DMS79 treated with DMSO at 0.1 percent for 48 hours (cell line): ENCODE measurements around the gene RPL29.

ENCODE experiments used
- DNase-seq: peaks from one replicate; lab custom pipeline; 2025; lab: John Stamatoyannopoulos, UW

The RPL29 gene

DNA sequence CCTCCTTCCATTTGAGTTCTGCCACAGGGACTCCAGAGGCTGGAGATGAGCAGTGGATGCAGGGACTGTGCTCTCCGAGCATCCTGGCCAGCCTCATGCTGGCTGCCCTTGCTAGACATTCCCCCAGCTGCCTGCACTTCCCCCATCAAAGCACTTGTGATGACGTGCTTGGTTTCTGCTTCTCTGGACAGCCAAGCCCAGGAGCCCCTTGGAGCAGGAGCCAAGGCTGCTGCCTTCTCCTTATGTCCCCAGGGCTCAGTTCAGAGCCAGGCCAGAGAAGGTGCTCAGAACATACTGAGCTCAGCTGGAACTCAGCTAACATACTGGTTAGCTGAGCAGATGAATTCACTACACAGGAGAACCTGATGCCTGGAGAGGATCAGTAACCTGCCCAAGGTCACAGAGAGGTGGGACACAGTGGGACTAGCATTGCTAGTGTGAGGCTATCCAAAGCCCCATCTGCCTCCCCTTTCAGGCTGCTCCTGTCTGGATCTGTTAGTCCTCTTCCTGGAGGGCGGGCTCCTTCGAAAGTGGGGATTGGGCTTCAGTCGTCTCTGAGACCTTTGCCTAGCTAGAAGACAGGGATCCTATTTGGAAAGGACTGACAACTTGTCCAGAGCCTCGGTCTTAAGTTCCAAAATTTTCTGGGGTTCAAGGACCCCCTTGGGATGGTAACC is 32.7 kb downstream of the RPL29 start:
- DNase-seq, result no peak

DNA sequence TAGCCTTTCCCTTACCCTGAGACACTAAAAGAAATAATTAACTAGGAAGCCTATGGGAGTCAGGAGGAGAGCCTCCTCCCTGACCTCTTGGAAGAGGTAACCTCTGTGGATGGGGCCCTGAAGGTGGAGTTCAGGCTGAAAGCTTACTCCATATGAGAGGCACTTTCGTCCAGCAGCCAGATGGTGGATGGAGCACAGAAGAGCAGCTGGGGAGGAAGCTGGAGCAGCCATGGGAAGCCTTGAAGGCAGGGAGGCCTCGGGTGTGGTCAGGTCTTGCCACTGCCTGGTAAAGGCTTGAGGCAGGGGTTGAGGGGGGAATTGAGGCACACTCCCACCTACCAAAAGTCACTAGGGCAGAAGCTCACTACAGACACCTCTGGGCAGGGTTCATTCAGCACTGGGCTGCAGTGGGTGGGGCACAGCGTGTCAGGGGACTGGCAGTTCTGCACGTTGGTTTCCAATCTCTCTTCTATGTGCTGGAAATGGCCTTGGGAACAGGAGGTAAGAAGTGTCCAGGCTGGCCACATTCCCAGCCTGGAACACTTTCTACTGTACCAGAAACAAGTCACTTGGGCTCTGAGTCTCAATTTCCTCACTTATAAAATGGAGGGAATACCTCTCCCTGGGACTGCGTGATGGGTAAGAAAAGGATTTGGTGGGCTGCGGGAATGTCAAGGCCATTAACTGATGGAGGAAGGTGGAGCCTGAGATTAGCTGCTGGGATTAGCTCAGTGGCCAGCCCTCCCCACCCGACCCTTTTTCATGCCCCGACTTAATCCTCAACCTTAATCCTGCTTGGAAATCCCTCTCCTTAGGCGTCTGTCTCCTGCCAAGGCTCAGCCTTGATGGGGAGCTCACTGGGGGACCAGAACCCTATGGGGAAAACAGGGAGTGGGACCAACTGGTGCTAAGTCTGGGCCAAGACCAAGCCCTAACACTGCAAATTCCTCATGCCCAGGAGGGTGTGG is 33.8 kb downstream of the RPL29 start:
- DNase-seq, result no peak

DNA sequence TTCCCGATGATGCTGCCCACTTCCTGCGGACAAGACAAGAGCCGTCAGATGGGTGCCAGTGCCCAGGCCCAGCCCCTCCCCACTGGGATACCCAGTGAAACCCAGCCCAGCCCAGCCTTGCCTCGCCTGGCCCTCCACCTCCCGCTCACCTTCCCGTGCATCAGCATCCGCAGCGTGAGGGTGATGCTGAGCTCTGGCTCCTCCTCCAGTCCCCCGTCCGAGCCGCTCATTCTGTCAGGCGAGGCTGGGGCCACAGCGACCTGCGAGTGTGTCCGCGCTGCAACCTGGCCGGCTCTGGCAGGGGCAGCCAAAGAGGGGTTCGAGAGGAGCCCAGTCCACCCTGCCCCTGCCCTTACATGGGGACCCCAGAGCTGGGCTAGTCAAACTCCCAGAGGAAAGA is 34.7 kb downstream of the RPL29 start:
- no peak for DNase-seq

GRCh38 chr3:51960386-51960785 is 35.3 kb downstream of the RPL29 start:
- DNase-seq, result no peak

DNA sequence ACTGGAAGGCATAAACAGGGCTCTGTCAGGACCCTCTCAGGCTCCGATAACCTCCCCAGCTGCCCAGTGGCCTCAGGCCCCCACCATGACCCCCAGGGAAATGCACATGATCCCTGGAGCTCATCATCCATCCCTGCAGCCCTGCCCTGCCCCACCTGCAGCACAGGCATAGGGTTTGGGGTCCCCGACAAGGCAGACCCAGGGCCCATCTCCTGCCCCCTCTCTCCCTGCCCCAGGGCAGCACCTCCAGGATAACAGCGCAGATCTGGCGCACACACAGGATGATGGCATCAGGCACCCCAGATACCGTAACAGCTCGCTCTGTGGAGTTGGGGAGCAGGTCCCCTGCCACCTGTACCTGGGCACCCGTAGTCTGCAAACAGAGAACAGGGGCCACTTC is 36.0 kb downstream of the RPL29 start:
- no peak for DNase-seq

GRCh38 chr3:51958603-51959521 is 36.8 kb downstream of the RPL29 start:
- DNase-seq, result no peak

DNA sequence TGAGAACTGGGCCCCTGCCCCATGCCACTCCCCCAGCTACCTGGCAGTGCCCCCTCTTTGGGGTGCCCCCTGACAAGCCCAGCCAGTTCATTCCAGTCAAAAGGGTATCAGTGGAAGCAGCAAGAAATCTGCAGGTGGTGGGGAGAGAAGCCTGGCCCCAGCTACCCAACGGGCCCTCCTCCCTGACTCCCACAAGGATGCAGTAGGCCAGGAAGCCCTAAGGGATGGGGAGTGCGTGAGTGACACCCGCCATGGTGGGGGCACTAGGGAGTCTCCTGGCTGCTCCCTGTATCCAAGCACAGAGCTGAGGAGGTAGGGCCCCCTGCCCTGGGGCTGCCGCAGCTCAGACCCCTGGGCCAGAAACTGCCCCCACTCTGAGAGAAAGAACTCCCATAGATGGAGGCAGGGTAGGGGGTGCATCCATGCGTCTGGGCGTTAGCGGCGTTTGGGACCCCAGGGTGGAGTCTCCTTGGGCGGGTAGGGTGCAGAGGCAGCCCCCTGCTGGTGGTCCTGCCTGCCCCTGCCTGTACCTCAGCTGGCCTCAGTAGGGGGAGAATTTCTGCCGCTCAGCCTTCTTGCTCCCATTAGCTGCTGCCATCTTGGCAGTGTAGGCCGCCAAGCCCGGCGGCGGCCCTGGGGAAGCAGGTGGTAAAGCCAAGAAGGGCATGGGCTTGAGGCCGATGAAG is 38.0 kb downstream of the RPL29 start:
- no peak for DNase-seq

DNA sequence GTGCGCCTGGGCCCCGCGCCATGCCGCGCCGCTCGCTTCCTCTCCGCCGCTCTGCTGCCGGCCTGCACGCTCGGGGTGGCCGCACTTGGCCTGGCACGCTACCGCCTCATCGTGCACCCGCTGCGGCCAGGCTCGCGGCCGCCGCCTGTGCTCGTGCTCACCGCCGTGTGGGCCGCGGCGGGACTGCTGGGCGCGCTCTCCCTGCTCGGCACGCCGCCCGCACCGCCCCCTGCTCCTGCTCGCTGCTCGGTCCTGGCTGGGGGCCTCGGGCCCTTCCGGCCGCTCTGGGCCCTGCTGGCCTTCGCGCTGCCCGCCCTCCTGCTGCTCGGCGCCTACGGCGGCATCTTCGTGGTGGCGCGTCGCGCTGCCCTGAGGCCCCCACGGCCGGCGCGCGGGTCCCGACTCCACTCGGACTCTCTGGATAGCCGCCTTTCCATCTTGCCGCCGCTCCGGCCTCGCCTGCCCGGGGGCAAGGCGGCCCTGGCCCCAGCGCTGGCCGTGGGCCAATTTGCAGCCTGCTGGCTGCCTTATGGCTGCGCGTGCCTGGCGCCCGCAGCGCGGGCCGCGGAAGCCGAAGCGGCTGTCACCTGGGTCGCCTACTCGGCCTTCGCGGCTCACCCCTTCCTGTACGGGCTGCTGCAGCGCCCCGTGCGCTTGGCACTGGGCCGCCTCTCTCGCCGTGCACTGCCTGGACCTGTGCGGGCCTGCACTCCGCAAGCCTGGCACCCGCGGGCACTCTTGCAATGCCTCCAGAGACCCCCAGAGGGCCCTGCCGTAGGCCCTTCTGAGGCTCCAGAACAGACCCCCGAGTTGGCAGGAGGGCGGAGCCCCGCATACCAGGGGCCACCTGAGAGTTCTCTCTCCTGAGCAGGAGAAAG is 39.6 kb downstream of the RPL29 start:
- DNase-seq, result no peak

GRCh38 chr3:51955175-51955892 is 40.4 kb downstream of the RPL29 start, which contains the start of gene GPR62:
Gene GPR62, plus strand, starts transcription at chr3:51955381. Its CDS starts 272 bp downstream, at chr3:51955653.
- no peak for DNase-seq

- no peak for DNase-seq
These were observed 41.0 kb downstream of the RPL29 start for GRCh38 chr3:51954713-51955112.

DNA sequence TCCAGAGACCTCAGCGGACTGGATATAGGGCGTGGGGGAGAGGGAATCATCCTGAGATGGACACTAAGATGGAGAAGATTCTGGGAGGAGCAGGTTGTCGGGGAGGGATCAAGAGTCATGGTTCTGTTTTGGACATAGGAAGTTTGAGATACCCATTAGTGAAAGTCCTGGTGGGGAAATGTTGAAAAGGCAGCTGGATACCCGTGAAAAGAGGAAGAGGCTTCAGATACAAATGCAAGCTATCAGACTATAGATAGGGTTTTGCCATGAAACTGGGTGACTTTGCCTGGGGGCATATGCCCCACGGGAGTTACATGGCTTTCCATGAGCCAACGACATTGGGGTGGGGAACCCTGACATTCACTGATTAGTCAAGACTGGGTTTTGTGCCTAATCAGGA is 41.6 kb downstream of the RPL29 start:
- no peak for DNase-seq

DNA sequence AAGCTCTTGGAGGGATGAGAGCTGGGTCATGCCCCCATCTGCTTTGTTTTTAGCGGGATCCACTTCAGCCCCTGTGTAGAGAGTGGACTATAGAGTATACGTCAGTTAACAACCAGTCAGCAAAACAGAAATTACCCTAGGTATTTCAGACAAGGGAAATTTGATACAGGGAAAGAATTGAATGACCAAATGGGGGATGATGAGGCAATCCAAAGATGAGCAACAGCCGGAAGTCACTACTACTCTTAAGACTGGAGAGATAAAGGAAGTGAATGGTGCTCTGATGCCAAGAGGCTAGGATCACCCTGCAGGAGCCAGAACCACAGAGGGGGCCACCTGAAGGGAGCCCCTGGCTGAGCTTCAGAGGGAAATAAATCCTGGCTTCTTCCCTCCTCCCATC is 42.2 kb downstream of the RPL29 start:
- DNase-seq, result no peak

- DNase-seq, result no peak
These were observed 44.8 kb downstream of the RPL29 start for GRCh38 chr3:51950899-51951298.

- no peak for DNase-seq
These were observed 46.6 kb downstream of the RPL29 start for GRCh38 chr3:51949121-51949520.

- DNase-seq, result no peak
These were observed 47.6 kb downstream of the RPL29 start for GRCh38 chr3:51948016-51948580.

DNA sequence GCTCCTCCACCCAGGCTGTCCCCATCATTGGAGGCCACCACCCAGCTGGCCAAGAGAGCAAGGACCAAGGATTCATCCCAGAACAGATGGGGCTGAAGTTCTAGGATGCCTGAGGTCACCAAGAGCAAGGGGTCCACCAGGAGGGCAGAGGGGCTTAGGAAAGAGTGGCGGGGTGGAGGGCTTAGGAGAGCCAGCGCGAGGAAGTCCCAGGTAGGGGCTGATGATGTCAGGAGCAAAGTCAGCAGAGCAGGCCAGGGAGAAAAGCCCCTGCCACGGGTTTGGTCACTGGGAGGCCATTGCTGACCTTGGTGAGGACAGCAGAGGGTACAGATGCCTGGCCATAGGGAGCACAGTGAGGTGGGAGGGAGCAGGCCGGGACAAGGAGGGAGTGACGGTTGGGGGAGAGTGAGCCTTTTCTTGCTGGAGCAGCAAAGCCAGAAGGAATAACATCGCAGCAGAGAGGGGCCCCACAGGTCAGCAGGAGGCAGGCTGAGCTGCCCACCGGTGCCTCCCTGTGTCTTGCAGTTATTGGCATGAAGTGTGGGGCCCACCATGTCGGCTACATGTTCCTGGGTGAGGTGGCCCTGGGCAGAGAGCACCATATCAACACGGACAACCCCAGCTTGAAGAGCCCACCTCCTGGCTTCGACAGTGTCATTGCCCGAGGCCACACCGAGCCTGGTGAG is 48.3 kb downstream of the RPL29 start:
- no peak for DNase-seq

DNA sequence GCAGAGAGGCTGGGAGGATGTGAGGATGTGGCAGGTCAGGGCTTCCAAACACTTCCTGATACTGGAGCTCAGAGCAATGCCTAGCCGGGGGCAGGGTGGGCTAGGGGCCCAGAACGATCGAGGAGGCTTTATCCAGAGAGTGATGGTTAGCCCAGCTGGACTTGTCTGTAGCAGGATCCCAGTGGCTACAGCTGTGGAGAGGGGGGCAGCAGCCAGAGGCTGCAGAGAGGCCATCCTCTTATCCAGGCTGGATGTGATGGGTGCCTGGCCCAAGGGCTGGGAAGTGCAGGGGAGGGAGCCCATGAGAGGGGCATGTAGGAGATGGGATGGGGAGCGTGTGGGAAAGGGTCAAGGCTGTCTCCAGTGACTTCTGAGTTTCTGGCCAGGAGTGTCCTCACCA is 48.9 kb downstream of the RPL29 start:
- no peak for DNase-seq

GRCh38 chr3:51945926-51946705 is 49.6 kb downstream of the RPL29 start:
- DNase-seq, result no peak
